Endodermal cell (in vitro differentiated cells): ENCODE results near the gene INVS. TPM values are rescaled to one million over a fixed set of nuclear protein-coding genes. Genes with fewer than 3 reads are reported as not detected.

ENCODE experiments used
- DNase-seq: peaks from one replicate; pipeline ENCODE4 v3.0.0-alpha.2; 2017
- H3K27ac ChIP-seq: 2 replicates; pipeline ENCODE4 v1.5.1; 2013; ENCODE audit warnings: mild to moderate bottlenecking, low read depth, low read length, moderate library complexity
- H3K27me3 ChIP-seq: 2 replicates; pipeline ENCODE4 v1.6.1; 2013; ENCODE audit warnings: mild to moderate bottlenecking, low read length, moderate library complexity; ENCODE audit not compliant: insufficient read depth, control insufficient read depth, poor library complexity, severe bottlenecking
- H3K36me3 ChIP-seq: 2 replicates; pipeline ENCODE4 v1.7.0; 2013; ENCODE audit warnings: mild to moderate bottlenecking, low read length, moderate library complexity; ENCODE audit not compliant: control insufficient read depth, insufficient read depth
- H3K4me1 ChIP-seq: one replicate; pipeline ENCODE4 v1.7.0; 2013; ENCODE audit warnings: low read length; ENCODE audit not compliant: control insufficient read depth, insufficient read depth
- H3K4me3 ChIP-seq: 2 replicates; pipeline ENCODE4 v1.5.1; 2013; ENCODE audit warnings: mild to moderate bottlenecking, low read length, moderate library complexity
- H3K9ac ChIP-seq: 2 replicates; pipeline ENCODE4 v1.6.1; 2013; ENCODE audit warnings: mild to moderate bottlenecking, low read length, moderate library complexity; ENCODE audit not compliant: poor library complexity, severe bottlenecking; ENCODE audit errors: extremely low read depth
- H3K9me3 ChIP-seq: 2 replicates; pipeline ENCODE4 v1.6.1; 2013; ENCODE audit warnings: mild to moderate bottlenecking, low read length, moderate library complexity; ENCODE audit not compliant: control insufficient read depth
- H3K27ac Mint-ChIP-seq: 2 replicates; pipeline ENCODE4 v1.8.0; 2020; ENCODE audit warnings: mixed read lengths
- H3K27me3 Mint-ChIP-seq: 2 replicates; pipeline ENCODE4 v1.8.0; 2021; ENCODE audit warnings: mild to moderate bottlenecking, mixed read lengths; ENCODE audit not compliant: insufficient read depth
- H3K36me3 Mint-ChIP-seq: 2 replicates; pipeline ENCODE4 v1.8.0; 2020; ENCODE audit warnings: low read depth, mixed read lengths
- H3K4me1 Mint-ChIP-seq: 2 replicates; pipeline ENCODE4 v1.8.0; 2020; ENCODE audit warnings: mixed read lengths
- H3K4me3 Mint-ChIP-seq: 2 replicates; pipeline ENCODE4 v1.8.0; 2020; ENCODE audit warnings: mild to moderate bottlenecking, moderate library complexity, mixed read lengths
- H3K9me3 Mint-ChIP-seq: 2 replicates; pipeline ENCODE4 v1.8.0; 2020; ENCODE audit warnings: mild to moderate bottlenecking, mixed read lengths
- CTCF ChIP-seq: fragments of 200-600 bp; sonication (generic); conservative IDR thresholded peaks from 2 replicates; pipeline ENCODE4 v1.5.0; 2021; ENCODE audit warnings: antibody characterized with exemption, mild to moderate bottlenecking
- WGBS, 2 experiments: methylation state at CpG; one replicate each; pipeline versions ENCODE4 v1.1.5 to v1.1.7; 2013; ENCODE audit warnings: missing lambda C conversion rate in 2 of 2, mixed read lengths in 1 of 2; ENCODE audit not compliant: insufficient coverage in 1 of 2, insufficient read length in 1 of 2; 5-methylcytosine and 5-hydroxymethylcytosine counted together
- total RNA-seq, 2 donors: library from RNA; stranded (reverse); fragmentation: NEBNext Ultra II Directional in 1 of 2; extraction: Animal tissue kit (Norgen Biotek cat#: 25700) in 1 of 2; gene quantifications; 2 replicates in 1 of 2; 3 replicates in 1 of 2; pipeline ENCODE4 v1.2.1, GENCODE V29; 2021

The INVS gene
- total RNA-seq, 2 donors from 2014 or later, result 22.8 to 26.6 TPM

- no peaks in the 10 kb centered on the region for H3K4me1 ChIP-seq
- DNase-seq, result no peak
- no peak overlapping the region for H3K9ac ChIP-seq
- H3K9me3 ChIP-seq, result peaks cover 30% of the 10 kb centered on the region
- no peaks in the 10 kb centered on the region for H3K27me3 ChIP-seq
- H3K27ac Mint-ChIP-seq, result no peak overlapping the region
- no peaks in the 10 kb centered on the region for H3K4me1 Mint-ChIP-seq
- H3K4me3 ChIP-seq, result no peak overlapping the region
- H3K36me3 ChIP-seq, result peaks cover 52% of the 10 kb centered on the region
- no peak overlapping the region for H3K4me3 Mint-ChIP-seq
- H3K36me3 Mint-ChIP-seq, result peaks cover 57% of the 10 kb centered on the region
- TF ChIP-seq CTCF, result no peak
- H3K9me3 Mint-ChIP-seq, result peaks cover 13% of the 10 kb centered on the region
- H3K27me3 Mint-ChIP-seq, result no peaks in the 10 kb centered on the region
- H3K27ac ChIP-seq, result no peak overlapping the region
Observed at GRCh38 chr9:100285080-100285479, 186.0 kb downstream of the INVS start.

- Mint-ChIP-seq H3K9me3 (peaks cover 13% of the 10 kb centered on the region), H3K27me3 (no peaks in the 10 kb centered on the region), H3K4me3 (no peak overlapping the region), H3K4me1 (no peaks in the 10 kb centered on the region), H3K27ac (no peak overlapping the region), H3K36me3 (peaks cover 59% of the 10 kb centered on the region)
- H3K4me1 ChIP-seq, result no peaks in the 10 kb centered on the region
- H3K9me3 ChIP-seq, result peaks cover 30% of the 10 kb centered on the region
- no peak for TF ChIP-seq CTCF
- H3K4me3 ChIP-seq, result no peak overlapping the region
- no peak overlapping the region for H3K27ac ChIP-seq
- peaks cover 54% of the 10 kb centered on the region for H3K36me3 ChIP-seq
- no peak for DNase-seq
- H3K9ac ChIP-seq, result no peak overlapping the region
- H3K27me3 ChIP-seq, result no peaks in the 10 kb centered on the region
- 96 to 100% methylated on average over 6 to 7 of the region's 7 CpGs for WGBS, 2 experiments
Observed at GRCh38 chr9:100285601-100286000, 186.6 kb downstream of the INVS start.

GRCh38 chr9:100286257-100286656, 187.2 kb downstream of the INVS start:
- TF ChIP-seq CTCF, result no peak
- H3K4me3 ChIP-seq, result no peak overlapping the region
- 90 to 100% methylated on average over 2 to 6 of the region's 6 CpGs for WGBS, 2 experiments
- DNase-seq, result no peak
- Mint-ChIP-seq H3K4me1 (no peaks in the 10 kb centered on the region), H3K36me3 (peaks cover 64% of the 10 kb centered on the region), H3K4me3 (no peak overlapping the region), H3K27ac (no peak overlapping the region), H3K9me3 (peaks cover 13% of the 10 kb centered on the region), H3K27me3 (no peaks in the 10 kb centered on the region)
- H3K27ac ChIP-seq, result no peak overlapping the region
- no peaks in the 10 kb centered on the region for H3K27me3 ChIP-seq
- H3K4me1 ChIP-seq, result no peaks in the 10 kb centered on the region
- H3K9ac ChIP-seq, result no peak overlapping the region
- H3K36me3 ChIP-seq, result peaks cover 60% of the 10 kb centered on the region
- peaks cover 30% of the 10 kb centered on the region for H3K9me3 ChIP-seq
